ENCODE data around the gene PHLPP2.
"Not testable (repeated sequence)": the region's sequence is repeated elsewhere in the genome, so short reads cannot be mapped to it uniquely, and the experiment has no call there.

The PHLPP2 gene

DNA sequence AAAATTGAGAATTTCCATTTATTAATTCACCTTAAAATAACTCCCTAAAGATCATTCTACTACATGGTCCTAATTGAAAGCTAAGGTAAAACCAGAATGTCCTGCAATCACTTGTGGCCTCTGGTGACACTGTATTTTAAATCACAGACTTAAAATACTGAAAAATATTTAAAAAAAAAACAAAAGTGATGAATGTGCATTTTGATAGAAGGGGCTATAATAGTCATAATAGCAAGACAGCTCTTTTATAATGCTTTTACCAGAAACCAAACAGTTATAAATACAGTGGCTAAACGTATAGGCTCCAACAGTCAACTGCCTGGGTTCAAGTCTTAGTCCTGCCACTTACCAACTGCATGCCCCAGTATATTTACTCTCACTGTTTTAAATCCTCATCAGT, 21.2 kb downstream of the PHLPP2 start:
- Histone ChIP-seq H3K4me3 (replicated peaks; ENCODE audit: low read depth, low read length) (no peak overlapping the region), H3K36me3 (ENCODE audit: control insufficient read depth, insufficient read depth, low read length) (peaks cover 1% of the 10 kb centered on the region; the same call in 1 of the 2 replicates), H3K27me3 (replicated peaks; ENCODE audit: control insufficient read depth, insufficient read depth, low read length) (no peaks in the 10 kb centered on the region)
- no peak for TF ChIP-seq CTCF (IDR thresholded peaks at IDR 0.05; ENCODE audit: insufficient read depth, low read length, poor library complexity, severe bottlenecking)
- no peak for DNase-seq (ENCODE audit: extremely low read depth, insufficient read length)

DNA sequence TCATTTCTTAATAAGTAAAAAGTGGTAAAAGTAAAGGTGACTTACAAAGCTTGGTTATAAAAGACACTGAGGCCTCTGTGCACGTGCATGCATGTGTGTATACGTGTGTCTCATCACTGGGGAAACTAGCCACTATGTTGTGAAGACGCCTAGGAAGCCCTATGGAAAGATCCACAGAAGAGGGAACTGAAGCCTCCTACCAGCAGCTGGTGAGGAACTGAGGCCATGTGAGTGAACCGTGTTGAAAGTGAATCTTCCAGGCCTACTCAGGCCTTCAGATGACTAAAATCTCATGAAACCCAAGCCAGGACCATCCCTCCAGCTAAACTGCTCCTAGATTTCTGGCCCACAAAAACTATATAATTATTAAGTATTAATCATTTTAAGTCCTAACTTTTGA, 23.7 kb downstream of the PHLPP2 start:
- no peak for TF ChIP-seq CTCF (IDR thresholded peaks at IDR 0.05; ENCODE audit: insufficient read depth, low read length, poor library complexity, severe bottlenecking)
- Histone ChIP-seq H3K4me3 (replicated peaks; ENCODE audit: low read depth, low read length) (no peak overlapping the region), H3K36me3 (ENCODE audit: control insufficient read depth, insufficient read depth, low read length) (peaks cover 1% of the 10 kb centered on the region), H3K27me3 (replicated peaks; ENCODE audit: control insufficient read depth, insufficient read depth, low read length) (no peaks in the 10 kb centered on the region)
- DNase-seq (ENCODE audit: extremely low read depth, insufficient read length): no peak

- H3K4me3 ChIP-seq (replicated peaks; ENCODE audit: low read depth, low read length): no peak overlapping the region
- peaks cover 1% of the 10 kb centered on the region for H3K36me3 ChIP-seq (ENCODE audit: control insufficient read depth, insufficient read depth, low read length)
Observed at GRCh38 chr16:71698491-71698890, 26.0 kb downstream of the PHLPP2 start.

GRCh38 chr16:71693164-71693563, 31.3 kb downstream of the PHLPP2 start:
- no peak for TF ChIP-seq CTCF (IDR thresholded peaks at IDR 0.05; ENCODE audit: insufficient read depth, low read length, poor library complexity, severe bottlenecking)
- Histone ChIP-seq H3K36me3 (ENCODE audit: control insufficient read depth, insufficient read depth, low read length) (no peaks in the 10 kb centered on the region), H3K4me3 (replicated peaks; ENCODE audit: low read depth, low read length) (no peak overlapping the region), H3K27me3 (replicated peaks; ENCODE audit: control insufficient read depth, insufficient read depth, low read length) (no peaks in the 10 kb centered on the region)
- DNase-seq (ENCODE audit: extremely low read depth, insufficient read length): no peak

More at GRCh38 chr16:71698491-71698890, 26.0 kb downstream of the PHLPP2 start:
- no peak for DNase-seq (ENCODE audit: extremely low read depth, insufficient read length)
- no peaks in the 10 kb centered on the region for H3K27me3 ChIP-seq (replicated peaks; ENCODE audit: control insufficient read depth, insufficient read depth, low read length)
- TF ChIP-seq CTCF (IDR thresholded peaks at IDR 0.05; ENCODE audit: insufficient read depth, low read length, poor library complexity, severe bottlenecking): no peak

DNA sequence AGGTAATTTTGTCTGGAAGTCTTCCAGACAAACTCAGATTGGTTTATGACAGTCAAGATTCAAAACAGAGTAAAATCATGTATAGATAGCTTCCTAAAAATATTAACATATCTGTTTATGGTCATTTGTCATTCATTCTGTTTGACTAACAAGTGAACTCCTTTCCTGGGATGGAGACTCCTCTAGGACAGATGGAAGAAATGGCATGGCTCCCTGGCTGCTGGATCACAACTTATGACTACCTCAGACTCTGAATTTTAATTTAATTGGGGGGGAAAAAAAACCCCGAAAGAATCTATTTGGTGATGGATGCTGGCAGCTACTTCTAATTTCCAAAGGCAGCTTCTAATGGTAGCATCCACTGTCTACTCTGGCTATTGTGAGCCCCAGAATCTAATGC, 34.6 kb downstream of the PHLPP2 start:
- no peak for TF ChIP-seq CTCF (IDR thresholded peaks at IDR 0.05; ENCODE audit: insufficient read depth, low read length, poor library complexity, severe bottlenecking)
- no peaks in the 10 kb centered on the region for H3K27me3 ChIP-seq (replicated peaks; ENCODE audit: control insufficient read depth, insufficient read depth, low read length)
- no peak overlapping the region for H3K4me3 ChIP-seq (replicated peaks; ENCODE audit: low read depth, low read length)
- no peak for DNase-seq (ENCODE audit: extremely low read depth, insufficient read length)
- no peaks in the 10 kb centered on the region for H3K36me3 ChIP-seq (ENCODE audit: control insufficient read depth, insufficient read depth, low read length)

DNA sequence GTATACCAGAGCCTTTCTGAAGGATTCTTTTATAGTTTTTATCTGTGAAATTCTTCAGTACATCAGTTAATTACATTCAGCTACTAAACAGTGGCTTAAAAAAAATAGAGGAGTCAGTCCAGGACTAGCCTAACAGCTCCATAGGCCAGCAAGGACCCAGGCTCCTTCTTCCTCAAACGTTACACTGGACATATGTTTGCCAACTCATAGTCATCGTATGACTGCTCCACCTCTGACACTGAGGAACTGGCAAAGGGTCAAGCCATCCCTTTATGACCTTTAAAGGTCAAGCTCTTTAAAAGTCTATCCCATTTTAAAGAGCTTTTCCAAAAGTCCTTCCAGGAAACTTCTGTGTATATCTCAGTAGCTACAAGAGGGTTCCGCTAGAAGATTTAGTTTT, 36.6 kb downstream of the PHLPP2 start:
- no peak for TF ChIP-seq CTCF (IDR thresholded peaks at IDR 0.05; ENCODE audit: insufficient read depth, low read length, poor library complexity, severe bottlenecking)
- Histone ChIP-seq H3K27me3 (replicated peaks; ENCODE audit: control insufficient read depth, insufficient read depth, low read length) (no peaks in the 10 kb centered on the region), H3K4me3 (replicated peaks; ENCODE audit: low read depth, low read length) (no peak overlapping the region), H3K36me3 (ENCODE audit: control insufficient read depth, insufficient read depth, low read length) (peaks cover 2% of the 10 kb centered on the region; the same call in 1 of the 2 replicates)
- DNase-seq (ENCODE audit: extremely low read depth, insufficient read length): no peak

DNA sequence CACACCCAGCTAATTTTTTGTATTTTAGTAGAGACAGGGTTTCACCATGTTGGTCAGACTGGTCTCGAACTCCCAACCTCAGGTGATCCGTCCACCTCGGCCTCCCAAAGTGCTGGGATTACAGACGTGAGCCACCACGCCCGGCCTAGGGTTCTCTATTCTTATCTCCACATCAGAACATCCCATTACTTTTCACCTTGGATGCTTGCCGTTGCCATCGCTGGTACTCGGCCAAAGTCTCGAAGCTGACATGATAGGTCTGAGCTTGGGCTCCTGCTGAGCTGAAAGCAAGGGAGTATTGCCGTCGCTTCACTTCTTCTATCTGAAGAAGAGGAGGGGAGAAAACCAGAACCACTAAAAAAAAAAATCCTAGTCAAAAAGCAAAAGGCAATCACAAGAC, 40.2 kb downstream of the PHLPP2 start:
- not testable (repeated sequence) for H3K4me3 ChIP-seq (replicated peaks; ENCODE audit: low read depth, low read length); H3K36me3 ChIP-seq (ENCODE audit: control insufficient read depth, insufficient read depth, low read length); H3K27me3 ChIP-seq (replicated peaks; ENCODE audit: control insufficient read depth, insufficient read depth, low read length); DNase-seq (ENCODE audit: extremely low read depth, insufficient read length)

All from GM06990 (cell line).